Activated CD4-positive, alpha-beta T cell treated with anti-CD3 and anti-CD28 coated beads, Interleukin-2, amount 50 U/mL, for 16 hours (primary cell): ENCODE data around the gene NUP98.
"Not testable (repeated sequence)": the region's sequence is repeated elsewhere in the genome, so short reads cannot be mapped to it uniquely, and the experiment has no call there.

Experiments
- DNase-seq: peaks from one replicate; pipeline ENCODE4 v3.0.0-alpha.2; 2020

NUP98 gene

GRCh38 chr11:3796346-3796745 is 1.0 kb downstream of the NUP98 start:
- no peak for DNase-seq

GRCh38 chr11:3796002-3796311 is 1.4 kb downstream of the NUP98 start:
- no peak for DNase-seq

GRCh38 chr11:3795131-3796001 is 2.0 kb downstream of the NUP98 start:
- DNase-seq = no peak

GRCh38 chr11:3794387-3794786 is 3.0 kb downstream of the NUP98 start:
- DNase-seq = not testable (repeated sequence)

- no peak for DNase-seq
Observed at GRCh38 chr11:3786781-3787428, 10.4 kb downstream of the NUP98 start.

GRCh38 chr11:3783611-3784010 is 13.7 kb downstream of the NUP98 start:
- no peak for DNase-seq

- DNase-seq = no peak
Observed at GRCh38 chr11:3782963-3783362, 14.4 kb downstream of the NUP98 start.

GRCh38 chr11:3781423-3781822 is 15.9 kb downstream of the NUP98 start:
- no peak for DNase-seq

GRCh38 chr11:3775736-3776406 is 21.5 kb downstream of the NUP98 start:
- DNase-seq = no peak

- no peak for DNase-seq
Observed at GRCh38 chr11:3773180-3773579, 24.2 kb downstream of the NUP98 start.

GRCh38 chr11:3767536-3767935 is 29.8 kb downstream of the NUP98 start:
- DNase-seq = no peak

- DNase-seq = not testable (repeated sequence)
Observed at GRCh38 chr11:3766836-3767235, 30.5 kb downstream of the NUP98 start.

- no peak for DNase-seq
Observed at GRCh38 chr11:3764266-3764665, 33.1 kb downstream of the NUP98 start.

GRCh38 chr11:3755151-3755550 is 42.2 kb downstream of the NUP98 start:
- no peak for DNase-seq

GRCh38 chr11:3753110-3753509 is 44.2 kb downstream of the NUP98 start:
- no peak for DNase-seq

GRCh38 chr11:3747704-3748103 is 49.6 kb downstream of the NUP98 start:
- DNase-seq = no peak

GRCh38 chr11:3745161-3745560 is 52.2 kb downstream of the NUP98 start:
- DNase-seq = no peak

GRCh38 chr11:3738723-3739122 is 58.6 kb downstream of the NUP98 start:
- DNase-seq = no peak

- DNase-seq = no peak
Observed at GRCh38 chr11:3738241-3738640, 59.1 kb downstream of the NUP98 start.

GRCh38 chr11:3737386-3737933 is 59.9 kb downstream of the NUP98 start:
- no peak for DNase-seq

GRCh38 chr11:3736816-3737215 is 60.5 kb downstream of the NUP98 start:
- no peak for DNase-seq

- no peak for DNase-seq
Observed at GRCh38 chr11:3735827-3736226, 61.5 kb downstream of the NUP98 start.

- no peak for DNase-seq
Observed at GRCh38 chr11:3732671-3733436, 64.5 kb downstream of the NUP98 start.
